ENCODE data around the gene FHOD3. TPM values are rescaled to one million over a fixed set of nuclear protein-coding genes. Genes with fewer than 3 reads are reported as not detected.

The FHOD3 gene
- total RNA-seq, 4 donors from 2014 or later = 0.26 to 13.8 (median 4.9) TPM; not detected in 1

DNA sequence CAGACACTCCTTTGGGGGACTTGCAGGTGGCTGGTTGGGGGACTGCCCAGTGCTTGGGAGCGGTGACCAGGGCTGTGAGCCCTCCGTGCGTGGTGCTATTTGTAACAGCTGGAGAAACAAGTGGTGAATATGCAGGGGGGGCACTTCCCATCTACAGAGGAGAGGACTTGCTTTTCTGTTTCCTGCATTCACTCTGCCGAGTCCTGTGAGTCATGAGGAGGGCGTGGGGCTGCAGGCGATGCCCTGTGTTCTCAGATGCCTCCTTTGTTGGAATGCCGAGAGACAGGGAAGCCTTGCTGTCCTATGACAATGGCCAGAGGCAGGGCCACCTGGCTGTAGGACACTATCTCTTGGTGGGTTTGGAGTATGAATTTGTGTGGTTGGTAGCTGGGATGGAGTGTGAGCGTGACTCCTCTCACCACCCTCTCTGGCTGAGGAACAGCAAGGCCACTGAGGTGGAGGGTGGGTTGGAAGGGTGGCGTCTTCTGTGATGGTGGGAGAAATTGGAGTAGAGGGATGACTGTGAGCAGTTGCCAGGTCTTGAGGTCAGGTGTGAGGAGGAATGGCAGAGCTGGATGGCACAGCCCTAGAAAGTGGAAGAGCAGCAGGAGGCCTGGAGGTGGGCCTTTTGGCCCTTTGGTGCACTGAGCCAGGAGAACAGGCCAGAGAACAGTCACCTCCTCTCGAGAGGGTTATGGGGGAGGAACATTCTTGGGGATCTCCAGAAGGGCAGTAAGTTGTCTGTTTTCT, 24.3 kb downstream of the FHOD3 start:
- DNase-seq = no peak
- Histone ChIP-seq H3K27me3 (no peaks in the 10 kb centered on the region), H3K9me3 (no peaks in the 10 kb centered on the region), H3K4me3 (no peak overlapping the region), H3K36me3 (no peaks in the 10 kb centered on the region), H3K4me1 (no peaks in the 10 kb centered on the region), H3K27ac (no peak overlapping the region)
- intact Hi-C loops (cut with DNase I; ENCODE audit: low total_unique reads) = no loop called here
- no peak for TF ChIP-seq POLR2A (IDR thresholded peaks at IDR 0.05)
- no peak for TF ChIP-seq CTCF (IDR thresholded peaks at IDR 0.05)

- Histone ChIP-seq H3K4me1 (no peaks in the 10 kb centered on the region), H3K9me3 (no peaks in the 10 kb centered on the region), H3K36me3 (no peaks in the 10 kb centered on the region), H3K27me3 (no peaks in the 10 kb centered on the region), H3K4me3 (no peak overlapping the region), H3K27ac (no peak overlapping the region)
- no peak for DNase-seq
- intact Hi-C loops (cut with DNase I; ENCODE audit: low total_unique reads) = no loop called here
- TF ChIP-seq CTCF (IDR thresholded peaks at IDR 0.05) (no peak), POLR2A (IDR thresholded peaks at IDR 0.05) (no peak)
These were observed 24.9 kb downstream of the FHOD3 start for GRCh38 chr18:36322408-36322728.

DNA sequence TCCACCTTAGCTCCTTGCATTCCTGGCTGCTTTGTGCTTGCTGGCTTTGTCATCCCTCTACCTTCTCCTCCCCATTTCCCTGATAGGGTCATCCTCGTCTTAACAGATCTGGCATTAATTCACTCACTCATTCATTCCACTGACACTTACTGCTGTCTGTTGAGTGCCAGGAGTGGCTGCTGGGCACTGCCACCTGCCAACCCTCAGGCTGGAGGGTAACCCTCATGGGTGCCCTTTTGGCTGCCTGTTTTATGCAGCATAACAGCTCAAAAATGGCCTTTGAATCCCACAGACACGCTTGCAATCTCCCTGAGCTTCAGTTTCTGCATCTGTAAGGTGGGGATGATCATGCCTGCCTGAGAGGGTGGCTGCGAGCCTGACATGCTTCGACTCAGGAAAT, 25.2 kb downstream of the FHOD3 start:
- no peak for TF ChIP-seq CTCF (IDR thresholded peaks at IDR 0.05)
- no peak for TF ChIP-seq POLR2A (IDR thresholded peaks at IDR 0.05)
- Histone ChIP-seq H3K4me3 (no peak overlapping the region), H3K27me3 (no peaks in the 10 kb centered on the region), H3K4me1 (no peaks in the 10 kb centered on the region), H3K27ac (no peak overlapping the region), H3K9me3 (no peaks in the 10 kb centered on the region), H3K36me3 (no peaks in the 10 kb centered on the region)
- intact Hi-C loops (cut with DNase I; ENCODE audit: low total_unique reads) = no loop called here
- no peak for DNase-seq

DNA sequence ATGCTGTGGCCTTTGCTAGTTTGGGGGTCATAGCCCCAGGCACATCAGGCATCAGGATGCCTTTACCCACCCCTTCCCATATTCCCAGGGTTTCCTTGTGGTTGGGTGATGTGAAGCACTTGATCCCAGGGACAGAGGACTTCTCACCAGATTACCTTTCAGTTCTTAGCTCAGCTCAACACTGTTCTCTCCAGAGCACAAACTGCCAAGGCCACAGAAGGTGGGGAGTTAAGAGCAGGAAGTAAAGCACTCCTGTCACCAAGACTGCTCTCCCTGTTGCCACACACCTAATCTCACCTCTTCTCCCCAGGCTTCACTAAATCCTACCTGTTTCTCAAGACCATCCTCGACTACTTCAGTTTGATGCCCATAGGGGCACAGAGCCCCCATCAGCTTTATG, 25.9 kb downstream of the FHOD3 start:
- no peak for DNase-seq
- Histone ChIP-seq H3K9me3 (no peaks in the 10 kb centered on the region), H3K36me3 (no peaks in the 10 kb centered on the region), H3K4me1 (no peaks in the 10 kb centered on the region), H3K4me3 (no peak overlapping the region), H3K27ac (no peak overlapping the region), H3K27me3 (no peaks in the 10 kb centered on the region)
- no peak for TF ChIP-seq POLR2A (IDR thresholded peaks at IDR 0.05)
- no peak for TF ChIP-seq CTCF (IDR thresholded peaks at IDR 0.05)
- intact Hi-C loops (cut with DNase I; ENCODE audit: low total_unique reads) = no loop called here

GRCh38 chr18:36325846-36326245, 28.3 kb downstream of the FHOD3 start:
- Histone ChIP-seq H3K27ac (no peak overlapping the region), H3K4me1 (no peaks in the 10 kb centered on the region), H3K27me3 (no peaks in the 10 kb centered on the region), H3K36me3 (no peaks in the 10 kb centered on the region), H3K9me3 (no peaks in the 10 kb centered on the region), H3K4me3 (no peak overlapping the region)
- intact Hi-C loops (cut with DNase I; ENCODE audit: low total_unique reads) = no loop called here
- TF ChIP-seq POLR2A (IDR thresholded peaks at IDR 0.05) (no peak), CTCF (IDR thresholded peaks at IDR 0.05) (no peak)
- DNase-seq = no peak

All from uterus (tissue), 4 donors.